ENCODE data around the gene PUM1. TPM values are rescaled to one million over a fixed set of nuclear protein-coding genes. Genes with fewer than 3 reads are reported as not detected.

PUM1 gene
- total RNA-seq, 1 donor from 2014 or later, result 143 TPM

DNA sequence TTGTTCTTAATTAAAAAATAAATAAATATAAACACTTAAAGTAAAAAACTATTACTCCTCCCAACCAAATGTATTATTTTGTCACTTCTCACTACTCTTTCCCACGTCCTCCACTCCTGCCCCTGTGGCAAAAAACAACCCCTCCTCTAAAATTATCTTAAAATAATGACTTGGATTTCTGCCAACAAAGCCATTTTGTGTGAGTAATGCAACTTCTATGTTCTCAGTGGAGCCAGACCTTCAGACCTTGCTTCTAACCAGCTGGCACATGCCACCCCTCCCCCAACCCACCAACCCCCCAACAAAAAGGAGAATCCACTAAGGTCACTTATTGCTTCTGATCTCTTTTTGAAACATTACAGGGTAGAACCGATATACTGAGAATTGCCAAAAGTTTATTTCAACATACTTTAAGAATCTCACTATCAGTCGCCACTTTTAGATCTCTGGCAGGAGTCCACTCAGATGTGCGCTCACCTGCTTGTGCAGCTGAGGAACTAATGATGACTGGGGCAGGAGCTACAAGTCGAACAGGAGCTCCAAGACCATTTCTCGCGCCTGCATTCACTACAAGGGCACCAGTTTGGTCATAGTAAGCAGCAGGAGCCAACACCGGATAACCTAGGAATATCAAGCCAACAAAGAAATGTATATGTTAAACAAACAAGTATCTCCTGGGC, 98.7 kb downstream of the PUM1 start:
- peak overlapping the region; percentile 22 for H3K4me3 Mint-ChIP-seq (ENCODE audit: unreplicated experiment)
- H3K36me3 ChIP-seq (ENCODE audit: insufficient read depth, low read length), result peaks cover 73% of the 10 kb centered on the region
- H3K4me2 ChIP-seq (ENCODE audit: low read length), result peak overlapping the region; percentile 65
- no peaks in the 10 kb centered on the region for H3K9me3 Mint-ChIP-seq (ENCODE audit: unreplicated experiment)
- no peak overlapping the region for H3K4me3 ChIP-seq (ENCODE audit: insufficient read depth, low read depth, low read length)
- peaks cover 88% of the 10 kb centered on the region for H4K20me1 ChIP-seq (ENCODE audit: insufficient read depth, low read length)
- no peak overlapping the region for H2AFZ ChIP-seq (ENCODE audit: low read depth, low read length)
- H3K9me3 ChIP-seq (ENCODE audit: insufficient read depth, low read depth, low read length), result no peaks in the 10 kb centered on the region
- H3K9ac ChIP-seq (ENCODE audit: low read length), result no peak overlapping the region
- H3K27ac Mint-ChIP-seq (ENCODE audit: unreplicated experiment), result peak overlapping the region; percentile 38
- peaks cover 52% of the 10 kb centered on the region for H3K4me1 Mint-ChIP-seq (ENCODE audit: low read depth, unreplicated experiment)
- DNase-seq (ENCODE audit: low read depth) (peak; percentile 62), FAIRE-seq (no peak)
- H3K27ac ChIP-seq (ENCODE audit: low read depth, low read length), result peak overlapping the region; percentile 26
- peaks cover 18% of the 10 kb centered on the region for H3K4me1 ChIP-seq (ENCODE audit: insufficient read depth, low read length)
- H3K27me3 ChIP-seq (ENCODE audit: insufficient read depth, low read length), result no peaks in the 10 kb centered on the region
- TF ChIP-seq, protein P1, sequence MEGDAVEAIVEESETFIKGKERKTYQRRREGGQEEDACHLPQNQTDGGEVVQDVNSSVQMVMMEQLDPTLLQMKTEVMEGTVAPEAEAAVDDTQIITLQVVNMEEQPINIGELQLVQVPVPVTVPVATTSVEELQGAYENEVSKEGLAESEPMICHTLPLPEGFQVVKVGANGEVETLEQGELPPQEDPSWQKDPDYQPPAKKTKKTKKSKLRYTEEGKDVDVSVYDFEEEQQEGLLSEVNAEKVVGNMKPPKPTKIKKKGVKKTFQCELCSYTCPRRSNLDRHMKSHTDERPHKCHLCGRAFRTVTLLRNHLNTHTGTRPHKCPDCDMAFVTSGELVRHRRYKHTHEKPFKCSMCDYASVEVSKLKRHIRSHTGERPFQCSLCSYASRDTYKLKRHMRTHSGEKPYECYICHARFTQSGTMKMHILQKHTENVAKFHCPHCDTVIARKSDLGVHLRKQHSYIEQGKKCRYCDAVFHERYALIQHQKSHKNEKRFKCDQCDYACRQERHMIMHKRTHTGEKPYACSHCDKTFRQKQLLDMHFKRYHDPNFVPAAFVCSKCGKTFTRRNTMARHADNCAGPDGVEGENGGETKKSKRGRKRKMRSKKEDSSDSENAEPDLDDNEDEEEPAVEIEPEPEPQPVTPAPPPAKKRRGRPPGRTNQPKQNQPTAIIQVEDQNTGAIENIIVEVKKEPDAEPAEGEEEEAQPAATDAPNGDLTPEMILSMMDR (IDR thresholded peaks at IDR 0.05; ENCODE audit: insufficient read depth, low read depth, low read length), result no peak
- no peak for TF ChIP-seq EZH2 (IDR thresholded peaks at IDR 0.05; ENCODE audit: insufficient read depth, low read length)
- H3K27me3 Mint-ChIP-seq (ENCODE audit: low read depth, unreplicated experiment), result no peaks in the 10 kb centered on the region
- H3K79me2 ChIP-seq (ENCODE audit: insufficient read depth, low read length), result peaks cover 94% of the 10 kb centered on the region
- H3K36me3 Mint-ChIP-seq (ENCODE audit: low read depth, unreplicated experiment), result peaks cover 24% of the 10 kb centered on the region

- FAIRE-seq, result no peak
- peak overlapping the region; percentile 26 for H3K27ac ChIP-seq (ENCODE audit: low read depth, low read length)
- no peaks in the 10 kb centered on the region for H3K27me3 ChIP-seq (ENCODE audit: insufficient read depth, low read length)
- H2AFZ ChIP-seq (ENCODE audit: low read depth, low read length), result no peak overlapping the region
- H3K27me3 Mint-ChIP-seq (ENCODE audit: low read depth, unreplicated experiment), result no peaks in the 10 kb centered on the region
- peak overlapping the region; percentile 82 for H3K27ac Mint-ChIP-seq (ENCODE audit: unreplicated experiment)
- DNase-seq (ENCODE audit: low read depth), result no peak
- peaks cover 73% of the 10 kb centered on the region for H3K36me3 ChIP-seq (ENCODE audit: insufficient read depth, low read length)
- H3K4me1 ChIP-seq (ENCODE audit: insufficient read depth, low read length), result peaks cover 18% of the 10 kb centered on the region
- no peaks in the 10 kb centered on the region for H3K9me3 ChIP-seq (ENCODE audit: insufficient read depth, low read depth, low read length)
- TF ChIP-seq, protein P1 (IDR thresholded peaks at IDR 0.05; ENCODE audit: insufficient read depth, low read depth, low read length), result no peak
- no peak for TF ChIP-seq EZH2 (IDR thresholded peaks at IDR 0.05; ENCODE audit: insufficient read depth, low read length)
- H4K20me1 ChIP-seq (ENCODE audit: insufficient read depth, low read length), result peaks cover 84% of the 10 kb centered on the region
- H3K4me1 Mint-ChIP-seq (ENCODE audit: low read depth, unreplicated experiment), result peaks cover 56% of the 10 kb centered on the region
- H3K4me3 ChIP-seq (ENCODE audit: insufficient read depth, low read depth, low read length), result no peak overlapping the region
- no peak overlapping the region for H3K4me3 Mint-ChIP-seq (ENCODE audit: unreplicated experiment)
- no peaks in the 10 kb centered on the region for H3K9me3 Mint-ChIP-seq (ENCODE audit: unreplicated experiment)
- H3K79me2 ChIP-seq (ENCODE audit: insufficient read depth, low read length), result peaks cover 94% of the 10 kb centered on the region
- no peak overlapping the region for H3K4me2 ChIP-seq (ENCODE audit: low read length)
- H3K9ac ChIP-seq (ENCODE audit: low read length), result no peak overlapping the region
- peaks cover 24% of the 10 kb centered on the region for H3K36me3 Mint-ChIP-seq (ENCODE audit: low read depth, unreplicated experiment)
These were observed 99.5 kb downstream of the PUM1 start for GRCh38 chr1:30965924-30966599.

DNA sequence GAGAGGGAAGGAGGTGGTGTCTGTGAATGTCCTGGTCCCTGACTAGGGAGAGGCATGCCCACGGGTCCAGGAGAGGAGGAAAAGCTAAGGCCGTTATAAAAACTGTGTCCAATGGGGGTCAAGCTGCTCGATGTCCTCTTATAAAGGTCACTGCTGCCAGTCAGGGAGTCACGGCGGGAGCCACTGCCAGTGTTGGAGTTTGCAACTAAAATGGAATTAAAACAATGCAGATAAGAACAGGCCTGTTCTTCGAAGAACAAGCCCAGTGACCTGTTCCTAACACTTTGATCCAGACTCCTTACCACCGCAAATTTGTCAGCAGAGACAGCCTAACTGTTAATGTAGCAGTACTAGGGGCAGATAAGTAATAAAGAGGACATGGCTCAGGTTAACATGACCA, 100.8 kb downstream of the PUM1 start:
- H3K4me3 Mint-ChIP-seq (ENCODE audit: unreplicated experiment), result no peak overlapping the region
- no peak for FAIRE-seq
- no peak for DNase-seq (ENCODE audit: low read depth)
- no peak overlapping the region for H3K9ac ChIP-seq (ENCODE audit: low read length)
- H2AFZ ChIP-seq (ENCODE audit: low read depth, low read length), result no peak overlapping the region
- no peaks in the 10 kb centered on the region for H3K9me3 ChIP-seq (ENCODE audit: insufficient read depth, low read depth, low read length)
- H3K4me1 Mint-ChIP-seq (ENCODE audit: low read depth, unreplicated experiment), result peaks cover 54% of the 10 kb centered on the region
- no peaks in the 10 kb centered on the region for H3K27me3 ChIP-seq (ENCODE audit: insufficient read depth, low read length)
- no peaks in the 10 kb centered on the region for H3K9me3 Mint-ChIP-seq (ENCODE audit: unreplicated experiment)
- TF ChIP-seq, protein P1 (IDR thresholded peaks at IDR 0.05; ENCODE audit: insufficient read depth, low read depth, low read length), result no peak
- no peak for TF ChIP-seq EZH2 (IDR thresholded peaks at IDR 0.05; ENCODE audit: insufficient read depth, low read length)
- no peak overlapping the region for H3K27ac ChIP-seq (ENCODE audit: low read depth, low read length)
- H3K36me3 ChIP-seq (ENCODE audit: insufficient read depth, low read length), result peaks cover 68% of the 10 kb centered on the region
- no peak overlapping the region for H3K4me3 ChIP-seq (ENCODE audit: insufficient read depth, low read depth, low read length)
- H3K36me3 Mint-ChIP-seq (ENCODE audit: low read depth, unreplicated experiment), result peaks cover 28% of the 10 kb centered on the region
- H3K27me3 Mint-ChIP-seq (ENCODE audit: low read depth, unreplicated experiment), result no peaks in the 10 kb centered on the region
- peaks cover 18% of the 10 kb centered on the region for H3K4me1 ChIP-seq (ENCODE audit: insufficient read depth, low read length)
- peak overlapping the region; percentile 35 for H3K27ac Mint-ChIP-seq (ENCODE audit: unreplicated experiment)
- peaks cover 83% of the 10 kb centered on the region for H4K20me1 ChIP-seq (ENCODE audit: insufficient read depth, low read length)
- H3K4me2 ChIP-seq (ENCODE audit: low read length), result no peak overlapping the region
- H3K79me2 ChIP-seq (ENCODE audit: insufficient read depth, low read length), result peaks cover 94% of the 10 kb centered on the region

Measured in astrocyte (in vitro differentiated cells and primary cell).